Tibial nerve (tissue), 4 donors: ENCODE results near the gene TAF5L.

Experiments
- CTCF ChIP-seq, 5 experiments: fragments of 200-600 bp in 3 of 5; fragments of 450-650 bp in 2 of 5; sonication (generic) in 3 of 5; IDR thresholded peaks; one replicate each; pipeline ENCODE4 v1.5.1; 2016 to 2019; ENCODE audit warnings: antibody characterized with exemption in 5 of 5, mild to moderate bottlenecking in 3 of 5, moderate library complexity in 2 of 5
- EP300 ChIP-seq, 2 donors: sonication (generic); formaldehyde crosslinking; IDR thresholded peaks; one replicate each; pipeline ENCODE4 v1.6.1; 2017; ENCODE audit warnings: antibody characterized with exemption in 2 of 2, mild to moderate bottlenecking in 1 of 2
- POLR2A ChIP-seq, 2 donors: fragments of 450-650 bp; IDR thresholded peaks; one replicate each; pipeline ENCODE4 v1.6.1; 2017; ENCODE audit warnings: antibody characterized with exemption in 2 of 2, mild to moderate bottlenecking in 2 of 2, moderate library complexity in 2 of 2

GRCh38 chr1:229672246-229672645 lies 46.3 kb upstream of the TAF5L start:
- no peak for TF ChIP-seq CTCF (IDR thresholded peaks at IDR 0.05)
- TF ChIP-seq POLR2A (IDR thresholded peaks at IDR 0.05): no peak
- TF ChIP-seq EP300 (IDR thresholded peaks at IDR 0.05): no peak
